Measurements from ENCODE around the gene AK6.
A peak's percentile ranks its signal among the peaks of the same experiment; 100 is the strongest.
"Not testable (repeated sequence)": the region's sequence is repeated elsewhere in the genome, so short reads cannot be mapped to it uniquely, and the experiment has no call there.

Gene AK6

GRCh38 chr5:69369340-69370121 is at the start of gene AK6, which contains the start of the genes RAD17 and TAF9:
TSS of gene AK6 (minus strand) at chr5:69369520. CDS start at chr5:69369490, 30 bp downstream.
TSS of gene RAD17 (plus strand) at chr5:69369818. CDS start at chr5:69372209, 2,391 bp downstream.
TSS of gene TAF9 (minus strand) at chr5:69369520. CDS start at chr5:69365737, 3,783 bp downstream.
- DNase-seq, result peak; percentile 83 to 98 (median 95)

GRCh38 chr5:69418554-69418953 is 49.2 kb upstream of the AK6 start:
- no peak for DNase-seq

- DNase-seq, result no peak
Observed at GRCh38 chr5:69416699-69417098, 47.4 kb upstream of the AK6 start.

GRCh38 chr5:69416180-69416579 is 46.9 kb upstream of the AK6 start:
- no peak for DNase-seq

- no peak for DNase-seq
Observed at GRCh38 chr5:69415584-69415958, 46.3 kb upstream of the AK6 start.

- peak in 5 of 6 experiments; percentile 12 to 33 (median 29) for DNase-seq
Observed at GRCh38 chr5:69414885-69415583, 45.7 kb upstream of the AK6 start, which contains the start of gene MARVELD2. TSS of gene MARVELD2 (plus strand) at chr5:69415116. CDS start at chr5:69419386, 4,270 bp downstream.

GRCh38 chr5:69404659-69405330 is 35.5 kb upstream of the AK6 start:
- no peak for DNase-seq

- no peak for DNase-seq
Observed at GRCh38 chr5:69378376-69378775, 9.1 kb upstream of the AK6 start.

- no peak for DNase-seq
Observed at GRCh38 chr5:69374911-69375446, 5.7 kb upstream of the AK6 start.

GRCh38 chr5:69372394-69372793 is 3.1 kb upstream of the AK6 start:
- no peak for DNase-seq

- not testable (repeated sequence) for DNase-seq
Observed at GRCh38 chr5:69370335-69370734, 1.0 kb upstream of the AK6 start.

GRCh38 chr5:69368458-69369339 is 621 bp downstream of the AK6 start:
- DNase-seq, result peak in 5 of 6 experiments; percentile 35 to 76 (median 57)

GRCh38 chr5:69367697-69368279 is 1.5 kb downstream of the AK6 start:
- no peak for DNase-seq

- DNase-seq, result no peak
Observed at GRCh38 chr5:69364850-69365249, 4.5 kb downstream of the AK6 start.

- DNase-seq, result peak in 2 of 6 experiments; percentile 8 to 19
Observed at GRCh38 chr5:69364414-69364813, 4.9 kb downstream of the AK6 start.

GRCh38 chr5:69360442-69360841 is 8.9 kb downstream of the AK6 start:
- no peak for DNase-seq

GRCh38 chr5:69359699-69360098 is 9.6 kb downstream of the AK6 start:
- DNase-seq, result no peak

GRCh38 chr5:69350664-69351063 is 18.7 kb downstream of the AK6 start:
- no peak for DNase-seq

- no peak for DNase-seq
Observed at GRCh38 chr5:69343083-69343482, 26.2 kb downstream of the AK6 start.

- no peak for DNase-seq
Observed at GRCh38 chr5:69341520-69342161, 27.7 kb downstream of the AK6 start.

- DNase-seq, result no peak
Observed at GRCh38 chr5:69335341-69335935, 33.9 kb downstream of the AK6 start.

Measured in stimulated activated naive CD4-positive, alpha-beta T cell (primary cell).